Measurements from ENCODE around the gene NUP107.

GRCh38 chr12:68638171-68638570 is 48.6 kb upstream of the NUP107 start:
- TF ChIP-seq CTCF (IDR thresholded peaks at IDR 0.05; ENCODE audit: poor library complexity) (no peak), EZH2 (IDR thresholded peaks at IDR 0.05; ENCODE audit: borderline replicate concordance) (no peak)
